A204.1 (cell line): ENCODE data around the gene IRS1.

Experiments used
- FAIRE-seq: peaks from 2 replicates; lab custom pipeline; 2012; peaks lifted over from hg19 to GRCh38; lab: Jason Lieb, UNC

IRS1 gene

GRCh38 chr2:226720948-226721347 is 78.7 kb downstream of the IRS1 start:
- no peak for FAIRE-seq

- FAIRE-seq, result no peak
Measured at GRCh38 chr2:226717719-226718118, 81.9 kb downstream of the IRS1 start.

GRCh38 chr2:226716126-226716525 is 83.5 kb downstream of the IRS1 start:
- FAIRE-seq, result no peak

GRCh38 chr2:226715347-226715990 is 84.2 kb downstream of the IRS1 start:
- FAIRE-seq, result no peak

GRCh38 chr2:226712941-226713340 is 86.7 kb downstream of the IRS1 start:
- no peak for FAIRE-seq

- no peak for FAIRE-seq
Measured at GRCh38 chr2:226711606-226712296, 87.9 kb downstream of the IRS1 start.

- no peak for FAIRE-seq
Measured at GRCh38 chr2:226707499-226707898, 92.1 kb downstream of the IRS1 start.

- FAIRE-seq, result no peak
Measured at GRCh38 chr2:226705965-226706364, 93.7 kb downstream of the IRS1 start.

- FAIRE-seq, result no peak
Measured at GRCh38 chr2:226705133-226705886, 94.3 kb downstream of the IRS1 start.

- no peak for FAIRE-seq
Measured at GRCh38 chr2:226703514-226703913, 96.1 kb downstream of the IRS1 start.

- no peak for FAIRE-seq
Measured at GRCh38 chr2:226702376-226702775, 97.2 kb downstream of the IRS1 start.

- FAIRE-seq, result no peak
Measured at GRCh38 chr2:226701052-226701451, 98.6 kb downstream of the IRS1 start.

GRCh38 chr2:226699321-226699720 is 100.3 kb downstream of the IRS1 start:
- no peak for FAIRE-seq

- no peak for FAIRE-seq
Measured at GRCh38 chr2:226698671-226699070, 100.9 kb downstream of the IRS1 start.

GRCh38 chr2:226694586-226695284 is 104.9 kb downstream of the IRS1 start:
- no peak for FAIRE-seq

- no peak for FAIRE-seq
Measured at GRCh38 chr2:226694149-226694548, 105.5 kb downstream of the IRS1 start.

GRCh38 chr2:226693521-226693920 is 106.1 kb downstream of the IRS1 start:
- no peak for FAIRE-seq

GRCh38 chr2:226692521-226693126 is 107.0 kb downstream of the IRS1 start:
- FAIRE-seq, result no peak

GRCh38 chr2:226691255-226691654 is 108.4 kb downstream of the IRS1 start:
- FAIRE-seq, result no peak

GRCh38 chr2:226690461-226691024 is 109.1 kb downstream of the IRS1 start:
- no peak for FAIRE-seq

- FAIRE-seq, result no peak
Measured at GRCh38 chr2:226687641-226688253, 111.9 kb downstream of the IRS1 start.

- no peak for FAIRE-seq
Measured at GRCh38 chr2:226684563-226684959, 115.1 kb downstream of the IRS1 start.
